OCI-LY7 (cell line): ENCODE measurements around the gene LIMK1. TPM values are rescaled to one million over a fixed set of nuclear protein-coding genes. Genes with fewer than 3 reads are reported as not detected.
"Not testable (repeated sequence)": the region's sequence is repeated elsewhere in the genome, so short reads cannot be mapped to it uniquely, and the experiment has no call there.

ENCODE experiments used
- BruUV-seq: library from RNA; stranded (reverse); fragments of 400-500 nt; replicated peaks from 2 replicates; lab custom pipeline; 2021; lab: Mats Ljungman, UMichigan
- CTCF ChIA-PET: fragments of 300-600 bp; sonication (Branson Sonifier 250); formaldehyde crosslinking; loops from one replicate; lab custom pipeline; 2022; ENCODE audit warnings: antibody characterized with exemption; ENCODE audit not compliant: unreplicated experiment; lab: Charles Lee
- POLR2A ChIA-PET: fragments of 300-600 bp; sonication (Branson Sonifier 250); formaldehyde crosslinking; loops from one replicate; lab custom pipeline; 2022; ENCODE audit warnings: antibody characterized with exemption; lab: Charles Lee
- DNase-seq: peaks from one replicate; pipeline ENCODE4 v3.0.0-alpha.2; 2015; ENCODE audit warnings: low spot score
- H2AFZ ChIP-seq: fragments of 200-600 bp; sonication (generic), shearing (Covaris generic); 2 replicates; pipeline ENCODE4 v1.6.1; 2014; ENCODE audit warnings: mild to moderate bottlenecking, antibody characterized with exemption, low read length, moderate library complexity
- H3K27ac ChIP-seq: fragments of 200-600 bp; sonication (generic); 2 replicates; pipeline ENCODE4 v1.5.1; 2014; ENCODE audit warnings: mixed run types, low read depth, mild to moderate bottlenecking, moderate library complexity, low read length, inconsistent platforms; ENCODE audit not compliant: poor library complexity, severe bottlenecking
- H3K36me3 ChIP-seq: fragments of 200-600 bp; sonication (generic); 2 replicates; pipeline ENCODE4 v1.6.1; 2014; ENCODE audit warnings: mild to moderate bottlenecking, antibody characterized with exemption, low read length, moderate library complexity, mixed read lengths; ENCODE audit not compliant: insufficient read depth
- H3K4me1 ChIP-seq: fragments of 200-600 bp; sonication (generic); 2 replicates; pipeline ENCODE4 v1.5.1; 2014; ENCODE audit warnings: mild to moderate bottlenecking, low read length; ENCODE audit not compliant: insufficient read depth, poor library complexity, severe bottlenecking
- H3K4me2 ChIP-seq: fragments of 200-600 bp; sonication (generic); 2 replicates; pipeline ENCODE4 v1.6.1; 2014; ENCODE audit warnings: mild to moderate bottlenecking, low read length
- H3K4me3 ChIP-seq: fragments of 200-600 bp; sonication (generic); 2 replicates; pipeline ENCODE4 v1.5.1; 2014; ENCODE audit warnings: mild to moderate bottlenecking, low read depth, low read length; ENCODE audit not compliant: poor library complexity, severe bottlenecking
- H3K79me2 ChIP-seq: fragments of 200-600 bp; sonication (generic); 2 replicates; pipeline ENCODE4 v1.6.1; 2016; ENCODE audit warnings: low read depth, mild to moderate bottlenecking, low read length, moderate library complexity, mixed read lengths; ENCODE audit not compliant: insufficient read depth
- H3K9me2 ChIP-seq: fragments of 200-600 bp; sonication (generic); 2 replicates; pipeline ENCODE4 v1.6.1; 2016; ENCODE audit warnings: mild to moderate bottlenecking, low read length, mixed read lengths; ENCODE audit not compliant: insufficient read depth
- H3K9me3 ChIP-seq: fragments of 200-600 bp; sonication (generic); 2 replicates; pipeline ENCODE4 v1.6.1; 2014; ENCODE audit warnings: mild to moderate bottlenecking, mixed run types, low read length, mixed read lengths
- H4K20me1 ChIP-seq: fragments of 200-600 bp; sonication (generic); 2 replicates; pipeline ENCODE4 v1.6.1; 2014; ENCODE audit warnings: mild to moderate bottlenecking, antibody characterized with exemption, low read length, moderate library complexity, mixed read lengths; ENCODE audit not compliant: insufficient read depth
- CTCF ChIP-seq: fragments of 200-600 bp; sonication (generic); conservative IDR thresholded peaks from 2 replicates; pipeline ENCODE4 v1.5.1; 2014; ENCODE audit warnings: mild to moderate bottlenecking, antibody characterized with exemption, low read length, moderate library complexity, mixed read lengths
- EZH2phosphoT487 ChIP-seq: fragments of 200-600 bp; sonication (generic); IDR thresholded peaks from 2 replicates; pipeline ENCODE4 v1.6.1; 2018; ENCODE audit warnings: low read depth, borderline replicate concordance, mild to moderate bottlenecking, mixed run types, antibody characterized with exemption, low read length, moderate library complexity, mixed read lengths
- intact Hi-C: fragments of 100-400 bp; cut with micrococcal nuclease; formaldehyde crosslinking; loops from one replicate; pipeline ENCODE4 v1.10.0; 2022; ENCODE audit not compliant: unreplicated experiment
- total RNA-seq, 2 experiments: library from RNA; depleted of rRNA in 1 of 2; stranded (reverse); fragments of >200 nt in 1 of 2; shearing (Covaris generic) in 1 of 2; gene quantifications; 2 replicates each; pipeline ENCODE4 v1.2.3, GENCODE V29; 2014 to 2022

The LIMK1 gene
- total RNA-seq, 2 experiments from 2014 or later: 31.7 to 67.3 TPM

GRCh38 chr7:74165867-74166593 lies 82.4 kb downstream of the LIMK1 start:
- H3K36me3 ChIP-seq: no peaks in the 10 kb centered on the region
- H3K4me2 ChIP-seq: no peak overlapping the region
- H3K4me3 ChIP-seq: no peak overlapping the region
- no TSS peak for BruUV-seq
- no peaks in the 10 kb centered on the region for H3K9me2 ChIP-seq
- intact Hi-C loops: no loop called here
- CTCF ChIA-PET: no interaction called here
- no peak overlapping the region for H3K27ac ChIP-seq
- H3K79me2 ChIP-seq: no peaks in the 10 kb centered on the region
- H2AFZ ChIP-seq: no peak overlapping the region
- no peak for DNase-seq
- no peaks in the 10 kb centered on the region for H3K4me1 ChIP-seq
- H4K20me1 ChIP-seq: no peaks in the 10 kb centered on the region
- TF ChIP-seq CTCF (no peak), EZH2phosphoT487 (no peak)
- no peaks in the 10 kb centered on the region for H3K9me3 ChIP-seq
- POLR2A ChIA-PET: interaction anchor here (0.8 kb wide), 1 partner anchor 24 kb away, joined by 3 read pairs; no protein-coding TSS in a partner anchor

- H3K9me2 ChIP-seq, H2AFZ ChIP-seq, H3K36me3 ChIP-seq, H3K27ac ChIP-seq, BruUV-seq, H3K4me1 ChIP-seq, DNase-seq, CTCF ChIA-PET, H3K4me2 ChIP-seq, H3K79me2 ChIP-seq, H4K20me1 ChIP-seq, H3K4me3 ChIP-seq, H3K9me3 ChIP-seq, intact Hi-C loops: not testable (repeated sequence)
- POLR2A ChIA-PET: interaction anchor here (0.6 to 0.9 kb wide), 5 partner anchors 12 to 89 kb away, joined by 3 to 6 read pairs (median 4); no protein-coding TSS in a partner anchor
These were observed 83.7 kb downstream of the LIMK1 start for GRCh38 chr7:74167324-74167723.

Other genes with a start within 250 kb of the LIMK1 start
- gene METTL27, start 241.3 kb upstream of the LIMK1 start, total RNA-seq (2014; rRNA removed; shearing (Covaris generic)): 0.92 and 3.1 TPM in 2 replicates
- gene METTL27, start 241.3 kb upstream of the LIMK1 start, total RNA-seq (2022): 2.1 and 2.3 TPM in 2 replicates
- gene TMEM270, start 222.6 kb upstream of the LIMK1 start, total RNA-seq (2014; rRNA removed; shearing (Covaris generic)): not detected in 2 replicates
- gene TMEM270, start 222.6 kb upstream of the LIMK1 start, total RNA-seq (2022): not detected in 2 replicates
- not detected in 2 replicates for gene ELN, start 55.6 kb upstream of the LIMK1 start, total RNA-seq (2014; rRNA removed; shearing (Covaris generic))
- not detected in 2 replicates for gene ELN, start 55.6 kb upstream of the LIMK1 start, total RNA-seq (2022)
- gene EIF4H, start 90.6 kb downstream of the LIMK1 start, total RNA-seq (2014; rRNA removed; shearing (Covaris generic)): 202 and 231 TPM in 2 replicates
- gene EIF4H, start 90.6 kb downstream of the LIMK1 start, total RNA-seq (2022): 329 and 345 TPM in 2 replicates
- 41.1 and 48.3 TPM in 2 replicates for gene LAT2, start 126.2 kb downstream of the LIMK1 start, total RNA-seq (2014; rRNA removed; shearing (Covaris generic))
- 79.1 and 93.8 TPM in 2 replicates for gene LAT2, start 126.2 kb downstream of the LIMK1 start, total RNA-seq (2022)
- 71.3 and 77.4 TPM in 2 replicates for gene RFC2, start 170.6 kb downstream of the LIMK1 start, total RNA-seq (2014; rRNA removed; shearing (Covaris generic))
- gene RFC2, start 170.6 kb downstream of the LIMK1 start, total RNA-seq (2022): 77.8 and 79.2 TPM in 2 replicates
- 3.6 and 4.2 TPM in 2 replicates for gene CLIP2, start 205.6 kb downstream of the LIMK1 start, total RNA-seq (2014; rRNA removed; shearing (Covaris generic))
- 6.3 and 7.2 TPM in 2 replicates for gene CLIP2, start 205.6 kb downstream of the LIMK1 start, total RNA-seq (2022)